ENCODE data around the gene SPOCK1. TPM values are rescaled to one million over a fixed set of nuclear protein-coding genes. Genes with fewer than 3 reads are reported as not detected.

SPOCK1 gene
- total and polyA plus RNA-seq, 2 of the 4 experiments (the other 2 are of a cell fraction): 5.0 to 20.3 TPM

DNA sequence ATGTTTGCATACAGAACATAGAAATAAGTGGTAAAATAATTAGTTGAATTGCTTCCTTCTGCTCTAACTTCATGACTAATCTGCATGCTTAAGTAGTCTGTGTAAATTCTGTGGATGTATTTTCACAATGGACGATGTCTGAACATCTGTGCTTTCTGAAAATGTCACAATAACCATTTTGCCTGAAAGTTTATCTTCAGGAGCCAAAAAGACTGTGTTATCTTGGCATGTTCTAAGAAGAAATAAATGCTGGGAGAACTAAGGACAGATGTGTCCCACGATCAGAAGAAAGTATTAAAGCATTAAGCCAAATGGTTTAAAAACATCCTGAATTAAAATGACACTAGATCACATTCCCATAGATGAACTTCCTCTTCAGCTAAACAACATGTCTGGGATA, 397.6 kb downstream of the SPOCK1 start:
- Histone ChIP-seq H3K9me3 (ENCODE audit: control insufficient read depth, insufficient read depth, low read length) (no peaks in the 10 kb centered on the region), H2AK9ac (replicated peaks; ENCODE audit: low read depth, low read length, poor library complexity) (no peak overlapping the region), H2BK120ac (ENCODE audit: low read depth, low read length) (no peak overlapping the region), H3K4me1 (ENCODE audit: control insufficient read depth, insufficient read depth, low read length) (no peaks in the 10 kb centered on the region), H3K9me1 (ENCODE audit: insufficient read depth, low read length) (no peaks in the 10 kb centered on the region), H3K4me2 (ENCODE audit: low read depth, low read length) (no peak overlapping the region), H2AK5ac (ENCODE audit: low read depth, low read length) (no peak overlapping the region), H3K18ac (ENCODE audit: low read depth, low read length) (no peak overlapping the region), H3K14ac (replicated peaks; ENCODE audit: low read depth, low read length) (no peak overlapping the region), H4K91ac (ENCODE audit: insufficient read depth, low read depth, low read length) (no peak overlapping the region), H3K9ac (ENCODE audit: low read depth, low read length) (no peak overlapping the region), H4K8ac (ENCODE audit: low read depth in 2 of 2, low read length in 2 of 2) (no peak overlapping the region), H3K79me1 (ENCODE audit: low read depth in 1 of 2, low read length in 2 of 2) (no peaks in the 10 kb centered on the region), H3K4me3 (ENCODE audit: insufficient read depth, low read depth, low read length) (no peak overlapping the region), H3K23ac (ENCODE audit: low read depth, low read length) (no peak overlapping the region), H3K27ac (ENCODE audit: insufficient read depth, low read length) (no peak overlapping the region), H4K20me1 (ENCODE audit: insufficient read depth, low read length) (no peaks in the 10 kb centered on the region), H2AFZ (replicated peaks; ENCODE audit: low read length, poor library complexity) (no peak overlapping the region), H2BK15ac (ENCODE audit: low read depth, low read length) (no peak overlapping the region), H3K27me3 (ENCODE audit: control insufficient read depth, insufficient read depth, low read length) (no peaks in the 10 kb centered on the region), H3K36me3 (ENCODE audit: control insufficient read depth, insufficient read depth, low read length) (no peaks in the 10 kb centered on the region), H4K5ac (ENCODE audit: low read depth, low read length) (no peak overlapping the region), H2BK5ac (ENCODE audit: low read depth, low read length, poor library complexity, severe bottlenecking) (no peak overlapping the region), H3K4ac (ENCODE audit: low read depth, low read length) (no peak overlapping the region), H3K56ac (ENCODE audit: extremely low read depth, insufficient read depth, low read length) (no peak overlapping the region), H2BK20ac (ENCODE audit: low read depth, low read length) (no peak overlapping the region)
- in situ Hi-C loops (cut with MboI; ENCODE audit: low sequenced_read_pairs) (no loop called here), dilution Hi-C loops (cut with HindIII; ENCODE audit: low sequenced_read_pairs, unreplicated experiment) (no loop called here), intact Hi-C loops (cut with micrococcal nuclease) (no loop called here)
- TF ChIP-seq USF2 (IDR thresholded peaks at IDR 0.05; ENCODE audit: low read depth, low read length) (no peak), RCOR1 (IDR thresholded peaks at IDR 0.05; ENCODE audit: insufficient replicate concordance, low read length) (no peak), SMC3 (IDR thresholded peaks at IDR 0.05; ENCODE audit: low read depth, low read length) (no peak), CHD1 (IDR thresholded peaks at IDR 0.05; ENCODE audit: low read depth, low read length) (no peak), MAZ (IDR thresholded peaks at IDR 0.05; ENCODE audit: borderline replicate concordance, low read depth, low read length) (no peak), NFE2L2 (IDR thresholded peaks at IDR 0.05; ENCODE audit: low read depth, low read length) (no peak), POLR2A (IDR thresholded peaks at IDR 0.05; ENCODE audit: low read depth, low read length) (no peak), RAD21 (IDR thresholded peaks at IDR 0.05; ENCODE audit: low read length) (no peak), RFX5 (IDR thresholded peaks at IDR 0.05; ENCODE audit: low read depth, low read length) (no peak)
- TF ChIP-seq, protein P1, sequence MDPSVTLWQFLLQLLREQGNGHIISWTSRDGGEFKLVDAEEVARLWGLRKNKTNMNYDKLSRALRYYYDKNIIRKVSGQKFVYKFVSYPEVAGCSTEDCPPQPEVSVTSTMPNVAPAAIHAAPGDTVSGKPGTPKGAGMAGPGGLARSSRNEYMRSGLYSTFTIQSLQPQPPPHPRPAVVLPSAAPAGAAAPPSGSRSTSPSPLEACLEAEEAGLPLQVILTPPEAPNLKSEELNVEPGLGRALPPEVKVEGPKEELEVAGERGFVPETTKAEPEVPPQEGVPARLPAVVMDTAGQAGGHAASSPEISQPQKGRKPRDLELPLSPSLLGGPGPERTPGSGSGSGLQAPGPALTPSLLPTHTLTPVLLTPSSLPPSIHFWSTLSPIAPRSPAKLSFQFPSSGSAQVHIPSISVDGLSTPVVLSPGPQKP (IDR thresholded peaks at IDR 0.05; ENCODE audit: borderline replicate concordance, low read depth, low read length): no peak
- WGBS, 2 experiments (ENCODE audit: extremely low coverage in 2 of 2, insufficient read length in 1 of 2): no CpG with 5 or more reads among the region's 2 CpGs
- ATAC-seq (ENCODE audit: low read depth) (no peak), DNase-seq (peak; percentile 39)
- CTCF ChIA-PET: no interaction called here
- POLR2A ChIA-PET (ENCODE audit: unreplicated experiment): no interaction called here
- no TSS peak for BruUV-seq (replicated peaks)

Data from IMR-90 (cell line).